Fibroblast of skin of abdomen (primary cell): ENCODE data around the gene C1QTNF3.
"Not testable (repeated sequence)": the region's sequence is repeated elsewhere in the genome, so short reads cannot be mapped to it uniquely, and the experiment has no call there.

Experiments
- DNase-seq: peaks from one replicate; pipeline ENCODE4 v3.0.0-alpha.2; 2013

The C1QTNF3 gene

GRCh38 chr5:34051374-34051980 lies 8.5 kb upstream of the C1QTNF3 start:
- no peak for DNase-seq

GRCh38 chr5:34047774-34048572 lies 5.0 kb upstream of the C1QTNF3 start:
- no peak for DNase-seq

- no peak for DNase-seq
Observed at GRCh38 chr5:34047143-34047542, 4.1 kb upstream of the C1QTNF3 start.

GRCh38 chr5:34045996-34046395 lies 3.0 kb upstream of the C1QTNF3 start:
- peak; percentile 81 for DNase-seq

DNA sequence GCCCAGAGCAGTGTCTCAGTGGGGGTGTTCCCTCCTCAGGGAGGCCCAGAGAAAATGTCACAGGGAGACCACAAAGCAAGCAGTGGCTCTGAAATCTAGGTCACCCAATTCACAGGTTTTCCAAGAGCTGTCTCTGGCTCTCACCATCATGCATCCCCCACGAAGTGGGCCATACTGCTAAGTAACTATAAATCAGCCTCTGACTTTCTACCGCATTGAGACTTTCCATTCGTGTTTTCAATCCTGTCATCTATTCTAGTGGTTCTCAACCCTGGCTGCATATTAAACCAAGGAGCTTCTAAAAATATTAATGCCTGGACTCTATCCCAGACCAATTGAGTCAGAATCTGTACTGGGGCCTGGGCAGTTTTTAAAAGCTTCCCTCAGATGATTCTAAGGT lies 2.0 kb upstream of the C1QTNF3 start:
- peak; percentile 29 for DNase-seq

DNA sequence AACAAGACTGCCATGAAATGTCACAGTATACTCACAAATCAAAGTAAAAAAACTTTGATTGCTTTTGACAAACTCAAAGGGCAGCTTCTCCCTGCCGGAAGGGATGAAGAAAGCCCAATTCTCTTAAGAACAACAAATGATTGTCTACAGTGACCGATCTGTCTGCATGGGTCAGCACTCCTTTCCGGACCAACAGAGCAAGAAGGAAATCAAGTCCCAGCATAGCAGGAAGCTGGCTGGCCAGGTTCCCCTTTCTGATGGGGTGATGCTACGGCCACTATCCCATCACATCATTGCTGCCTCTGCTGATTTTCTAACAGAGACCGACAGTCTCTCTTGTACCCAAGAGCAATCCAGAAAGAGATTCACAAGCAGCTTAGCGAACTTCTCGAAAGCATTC lies 692 bp downstream of the C1QTNF3 start:
- no peak for DNase-seq

- no peak for DNase-seq
Observed at GRCh38 chr5:34041247-34041972, 1.6 kb downstream of the C1QTNF3 start.

DNA sequence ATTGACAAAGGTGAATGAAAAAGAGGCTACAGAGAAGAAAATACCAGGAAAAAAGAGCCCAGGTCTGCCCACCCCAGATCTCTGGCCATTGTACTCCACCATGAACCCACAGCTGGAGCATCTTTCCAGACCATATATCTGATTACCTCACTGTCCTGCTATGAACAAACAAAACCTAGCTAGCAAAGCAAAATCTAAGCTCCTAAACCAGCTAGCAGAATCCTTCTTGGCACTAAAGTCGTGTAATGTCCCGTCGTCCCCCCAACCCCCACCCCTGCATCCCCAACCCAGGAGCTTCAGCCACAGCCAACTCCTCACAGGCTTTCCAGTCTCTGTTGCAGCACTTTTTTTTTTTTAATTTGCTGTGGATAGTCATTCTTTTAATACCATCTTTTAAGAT lies 2.5 kb downstream of the C1QTNF3 start:
- no peak for DNase-seq

DNA sequence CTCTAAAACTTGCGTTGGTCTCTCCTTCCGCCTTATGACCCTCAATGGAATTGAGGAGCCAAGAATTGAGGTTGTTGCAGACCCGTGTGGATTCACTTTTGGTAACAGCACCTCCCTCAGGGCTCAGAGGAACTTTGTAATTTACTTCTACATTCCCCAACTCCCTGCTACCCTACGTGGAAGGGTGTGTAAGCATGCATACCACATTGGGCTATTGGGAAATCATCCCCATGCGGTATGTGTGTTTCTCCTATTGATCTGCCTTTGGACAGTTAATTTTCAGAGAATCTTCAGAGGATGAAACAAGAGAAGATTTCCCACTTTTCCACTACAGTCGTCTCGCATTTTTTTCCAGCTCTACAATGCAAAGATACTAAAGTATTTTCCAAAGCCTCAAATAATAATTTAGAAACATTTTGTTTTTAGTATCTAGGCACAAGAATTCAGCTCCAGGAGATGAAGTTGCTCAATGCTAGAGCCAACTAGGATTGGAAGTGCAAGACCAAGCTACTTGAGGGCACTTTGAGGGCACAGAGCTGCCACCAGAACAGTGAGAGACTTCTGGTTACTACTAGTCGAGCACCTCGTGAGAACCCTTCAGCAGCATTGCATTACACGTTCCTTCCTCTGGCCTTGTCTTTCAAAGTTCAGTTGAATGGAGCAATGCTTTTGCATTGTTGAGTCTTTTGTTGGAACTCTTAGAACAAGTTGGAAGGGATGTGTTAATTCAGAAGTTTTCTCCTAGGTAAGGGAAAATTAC lies 3.4 kb downstream of the C1QTNF3 start:
- no peak for DNase-seq

DNA sequence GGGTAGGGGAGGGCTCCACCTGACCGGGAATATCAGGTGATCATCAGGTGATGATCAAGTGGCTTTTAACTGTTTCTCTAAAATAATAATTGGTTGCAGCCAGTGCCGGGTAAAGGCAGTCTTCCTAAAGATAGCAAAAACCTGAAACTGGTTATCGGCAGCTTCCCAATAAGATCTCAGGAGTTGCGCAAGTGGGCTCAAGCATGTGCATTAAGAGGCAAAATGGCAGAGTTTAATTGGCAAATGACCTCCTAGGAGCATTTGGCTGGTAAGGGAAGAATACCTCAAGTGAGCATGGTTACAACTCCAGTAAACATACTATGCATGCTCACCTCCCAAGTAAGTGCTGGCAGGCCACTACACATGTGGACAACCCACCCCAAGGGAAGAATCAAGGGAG lies 4.2 kb downstream of the C1QTNF3 start:
- DNase-seq, result no peak

GRCh38 chr5:34038390-34038789 lies 4.6 kb downstream of the C1QTNF3 start:
- peak; percentile 33 for DNase-seq

GRCh38 chr5:34037726-34038125 lies 5.3 kb downstream of the C1QTNF3 start:
- no peak for DNase-seq

DNA sequence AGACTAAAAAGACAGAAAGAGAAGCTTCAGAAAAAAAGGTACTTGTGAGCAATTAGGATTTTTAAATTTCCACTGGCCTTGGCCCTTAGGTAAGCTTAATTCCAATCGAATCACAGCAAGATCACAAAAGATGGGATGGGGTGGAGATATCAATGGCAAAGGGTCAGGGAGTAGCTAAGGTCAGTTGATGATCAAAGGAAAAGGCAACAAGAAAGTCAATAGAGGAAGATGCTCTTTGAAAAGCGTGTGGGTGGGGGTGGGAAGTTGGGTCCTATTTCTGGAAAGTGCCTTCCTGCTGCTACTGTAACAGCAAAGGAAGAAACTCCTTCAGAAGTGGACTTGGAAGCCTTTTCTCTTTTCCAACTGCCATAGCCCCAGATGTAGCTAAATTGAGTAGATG lies 7.3 kb downstream of the C1QTNF3 start:
- no peak for DNase-seq

- DNase-seq, result no peak
Observed at GRCh38 chr5:34034534-34035327, 8.3 kb downstream of the C1QTNF3 start.

DNA sequence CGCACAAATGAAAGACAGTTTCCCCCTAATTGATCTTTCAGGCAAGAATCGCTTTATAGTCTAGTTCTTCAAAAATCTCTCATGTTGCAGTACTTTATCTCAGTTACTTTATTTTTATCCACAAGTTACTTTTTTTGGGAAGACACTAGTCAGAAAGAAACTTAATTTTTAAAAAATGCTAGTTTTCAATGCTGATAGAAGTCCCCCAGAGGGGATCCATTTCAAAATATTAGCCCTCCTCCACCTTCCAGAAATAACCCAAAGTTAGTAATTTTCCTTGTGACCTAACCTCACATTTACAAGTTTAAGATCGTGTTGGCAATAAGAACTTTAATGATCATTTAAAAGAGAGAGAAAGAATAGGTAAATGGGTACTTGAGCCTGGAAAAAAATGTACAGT lies 11.0 kb downstream of the C1QTNF3 start:
- no peak for DNase-seq

DNA sequence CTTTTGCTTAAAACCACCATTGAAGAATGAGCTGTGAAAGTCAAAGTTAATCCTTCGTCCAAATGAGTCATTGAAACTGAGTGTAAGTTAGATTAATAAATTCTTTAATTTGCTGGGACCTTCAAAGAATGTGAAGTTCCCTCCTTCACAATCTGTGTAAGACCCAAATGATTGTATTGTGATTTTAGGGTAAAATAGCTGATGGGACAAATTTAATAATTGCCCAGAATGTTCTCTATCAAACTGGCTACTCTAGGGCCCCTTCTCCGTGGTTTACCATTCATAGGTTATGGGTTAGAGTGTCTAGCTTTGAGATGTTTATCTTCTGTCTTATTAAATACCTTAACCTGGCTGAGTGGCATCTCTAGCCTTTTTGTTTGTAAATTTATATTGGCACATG lies 11.9 kb downstream of the C1QTNF3 start:
- DNase-seq, result no peak

DNA sequence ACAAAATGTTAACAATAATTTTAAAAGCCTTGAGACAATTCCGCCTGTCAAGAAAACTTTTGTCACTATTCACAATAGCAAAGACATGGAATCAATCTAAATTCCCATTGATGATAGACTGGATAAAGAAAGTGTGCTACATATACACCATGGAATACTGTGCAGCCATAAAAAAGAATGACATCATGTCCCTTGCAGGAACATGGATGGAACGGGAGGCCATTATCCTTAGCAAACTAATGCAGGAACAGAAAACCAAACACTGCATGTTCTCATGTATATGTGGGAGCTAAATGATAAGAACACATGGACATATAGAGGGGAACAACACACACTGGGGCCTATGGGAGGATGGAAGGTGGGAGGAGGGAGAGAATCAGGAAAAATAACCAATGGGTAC lies 12.4 kb downstream of the C1QTNF3 start:
- not testable (repeated sequence) for DNase-seq

GRCh38 chr5:34030048-34030447 lies 13.0 kb downstream of the C1QTNF3 start:
- DNase-seq, result no peak

GRCh38 chr5:34028349-34028748 lies 14.7 kb downstream of the C1QTNF3 start:
- DNase-seq, result no peak

GRCh38 chr5:34026089-34026761 lies 16.8 kb downstream of the C1QTNF3 start:
- DNase-seq, result no peak

DNA sequence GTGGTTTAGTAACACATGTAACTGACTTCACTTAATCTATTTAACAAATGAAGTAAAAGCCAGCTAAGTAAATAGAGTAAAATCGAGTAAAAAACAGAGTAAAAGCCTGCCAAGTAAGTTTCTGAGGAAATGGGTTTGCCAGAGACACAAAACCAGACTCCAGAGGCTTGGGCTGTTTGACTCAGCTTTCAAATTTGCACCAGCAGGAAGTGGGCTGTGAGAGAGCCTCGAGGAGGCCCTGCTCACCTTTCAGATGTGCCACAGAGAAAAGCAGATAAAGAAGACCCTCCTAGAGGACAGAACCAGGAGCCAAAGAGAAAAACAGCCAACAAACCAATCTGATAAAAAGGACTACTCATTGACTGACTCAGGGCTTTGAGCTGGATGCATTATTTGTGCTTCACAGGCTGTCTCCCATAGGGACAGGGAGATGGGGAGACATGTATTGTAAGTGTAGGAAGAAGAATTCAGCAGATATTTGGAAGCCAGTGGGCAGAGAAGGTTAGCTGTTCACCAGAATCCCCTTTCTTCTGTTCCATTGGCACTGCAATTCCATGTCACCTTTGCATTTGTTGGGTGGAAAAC lies 20.8 kb downstream of the C1QTNF3 start:
- DNase-seq, result peak; percentile 57
